ENCODE measurements around the gene ANK2. TPM values are rescaled to one million over a fixed set of nuclear protein-coding genes. Genes with fewer than 3 reads are reported as not detected.

ANK2 gene
- total RNA-seq, 1 donor from 2014 or later, result 77.8 TPM

- Histone ChIP-seq H3K4me1 (ENCODE audit: insufficient read depth, low read length) (no peaks in the 10 kb centered on the region), H3K4me2 (ENCODE audit: low read length) (no peak overlapping the region), H3K9me3 (ENCODE audit: insufficient read depth, low read depth, low read length) (no peaks in the 10 kb centered on the region), H3K27me3 (ENCODE audit: insufficient read depth, low read length) (no peaks in the 10 kb centered on the region), H4K20me1 (ENCODE audit: insufficient read depth, low read length) (no peaks in the 10 kb centered on the region), H2AFZ (ENCODE audit: low read depth, low read length) (no peak overlapping the region), H3K9ac (ENCODE audit: low read length) (no peak overlapping the region), H3K4me3 (ENCODE audit: insufficient read depth, low read depth, low read length) (no peak overlapping the region), H3K27ac (ENCODE audit: low read depth, low read length) (no peak overlapping the region), H3K79me2 (ENCODE audit: insufficient read depth, low read length) (no peaks in the 10 kb centered on the region), H3K36me3 (ENCODE audit: insufficient read depth, low read length) (no peaks in the 10 kb centered on the region)
- TF ChIP-seq CTCF (IDR thresholded peaks at IDR 0.05; ENCODE audit: insufficient read depth, low read depth, low read length) (no peak), EZH2 (IDR thresholded peaks at IDR 0.05; ENCODE audit: insufficient read depth, low read length) (no peak)
- Mint-ChIP-seq H3K4me3 (ENCODE audit: unreplicated experiment) (no peak overlapping the region), H3K4me1 (ENCODE audit: low read depth, unreplicated experiment) (no peaks in the 10 kb centered on the region), H3K36me3 (ENCODE audit: low read depth, unreplicated experiment) (no peaks in the 10 kb centered on the region), H3K27me3 (ENCODE audit: low read depth, unreplicated experiment) (no peaks in the 10 kb centered on the region), H3K27ac (ENCODE audit: unreplicated experiment) (no peak overlapping the region), H3K9me3 (ENCODE audit: unreplicated experiment) (no peaks in the 10 kb centered on the region)
- FAIRE-seq, result no peak
- DNase-seq (ENCODE audit: low read depth), result no peak
Observed at GRCh38 chr4:113088050-113088449, 38.6 kb downstream of the ANK2 start.

DNA sequence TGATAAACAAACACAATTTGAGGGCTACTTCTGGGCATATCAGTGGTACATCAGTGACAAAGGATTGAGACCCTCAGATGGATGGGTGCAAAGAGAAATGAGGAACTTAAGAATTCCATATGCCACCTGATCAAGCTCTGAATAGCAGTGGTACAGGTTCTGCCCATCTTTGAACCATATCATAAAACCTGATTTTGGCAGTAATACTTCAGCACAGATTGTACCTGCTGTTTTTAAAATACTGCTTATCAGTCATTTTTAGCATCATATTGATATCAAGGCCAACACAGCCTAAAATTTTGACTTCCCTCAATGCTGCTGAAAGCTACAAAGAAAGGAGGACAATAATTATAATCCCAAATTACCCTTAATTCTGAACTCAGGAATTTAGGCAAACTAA lies 41.5 kb downstream of the ANK2 start:
- no peak overlapping the region for H3K9ac ChIP-seq (ENCODE audit: low read length)
- no peaks in the 10 kb centered on the region for H3K9me3 ChIP-seq (ENCODE audit: insufficient read depth, low read depth, low read length)
- Mint-ChIP-seq H3K27me3 (ENCODE audit: low read depth, unreplicated experiment) (no peaks in the 10 kb centered on the region), H3K9me3 (ENCODE audit: unreplicated experiment) (no peaks in the 10 kb centered on the region), H3K4me1 (ENCODE audit: low read depth, unreplicated experiment) (no peaks in the 10 kb centered on the region), H3K4me3 (ENCODE audit: unreplicated experiment) (no peak overlapping the region), H3K36me3 (ENCODE audit: low read depth, unreplicated experiment) (no peaks in the 10 kb centered on the region), H3K27ac (ENCODE audit: unreplicated experiment) (no peak overlapping the region)
- no peak overlapping the region for H3K4me2 ChIP-seq (ENCODE audit: low read length)
- no peak for TF ChIP-seq EZH2 (IDR thresholded peaks at IDR 0.05; ENCODE audit: insufficient read depth, low read length)
- no peak for TF ChIP-seq CTCF (IDR thresholded peaks at IDR 0.05; ENCODE audit: insufficient read depth, low read depth, low read length)
- no peaks in the 10 kb centered on the region for H3K79me2 ChIP-seq (ENCODE audit: insufficient read depth, low read length)
- H2AFZ ChIP-seq (ENCODE audit: low read depth, low read length), result no peak overlapping the region
- DNase-seq (ENCODE audit: low read depth) (no peak), FAIRE-seq (no peak)
- H3K27me3 ChIP-seq (ENCODE audit: insufficient read depth, low read length), result peaks cover 1% of the 10 kb centered on the region
- H3K4me3 ChIP-seq (ENCODE audit: insufficient read depth, low read depth, low read length), result no peak overlapping the region
- H4K20me1 ChIP-seq (ENCODE audit: insufficient read depth, low read length), result no peaks in the 10 kb centered on the region
- H3K36me3 ChIP-seq (ENCODE audit: insufficient read depth, low read length), result no peaks in the 10 kb centered on the region
- no peak overlapping the region for H3K27ac ChIP-seq (ENCODE audit: low read depth, low read length)
- H3K4me1 ChIP-seq (ENCODE audit: insufficient read depth, low read length), result no peaks in the 10 kb centered on the region

DNA sequence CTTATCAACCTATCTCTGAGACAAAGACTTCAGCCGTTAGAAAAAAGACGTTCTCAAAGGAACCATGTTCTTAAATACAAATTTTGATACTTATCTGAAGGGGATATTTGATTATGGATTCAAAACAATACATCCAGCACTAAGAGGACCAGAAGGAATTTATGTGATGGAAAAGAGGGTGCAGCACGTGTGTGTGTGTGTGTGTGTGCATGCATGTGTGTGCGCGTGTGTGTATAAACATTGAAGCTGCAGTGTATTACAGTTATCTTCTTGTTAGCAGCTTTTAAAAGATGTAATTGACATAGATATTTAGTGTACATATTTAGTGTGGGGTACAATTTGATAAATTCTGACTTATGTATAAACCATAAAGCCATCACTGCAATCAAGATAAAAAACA lies 44.9 kb downstream of the ANK2 start:
- H3K4me3 Mint-ChIP-seq (ENCODE audit: unreplicated experiment), result no peak overlapping the region
- no peaks in the 10 kb centered on the region for H3K9me3 Mint-ChIP-seq (ENCODE audit: unreplicated experiment)
- H3K36me3 ChIP-seq (ENCODE audit: insufficient read depth, low read length), result no peaks in the 10 kb centered on the region
- H3K4me1 Mint-ChIP-seq (ENCODE audit: low read depth, unreplicated experiment), result no peaks in the 10 kb centered on the region
- no peaks in the 10 kb centered on the region for H3K27me3 Mint-ChIP-seq (ENCODE audit: low read depth, unreplicated experiment)
- no peaks in the 10 kb centered on the region for H3K4me1 ChIP-seq (ENCODE audit: insufficient read depth, low read length)
- no peak overlapping the region for H3K4me2 ChIP-seq (ENCODE audit: low read length)
- no peak overlapping the region for H3K9ac ChIP-seq (ENCODE audit: low read length)
- H3K27ac Mint-ChIP-seq (ENCODE audit: unreplicated experiment), result no peak overlapping the region
- no peaks in the 10 kb centered on the region for H3K79me2 ChIP-seq (ENCODE audit: insufficient read depth, low read length)
- no peak overlapping the region for H2AFZ ChIP-seq (ENCODE audit: low read depth, low read length)
- no peak for FAIRE-seq
- peaks cover 2% of the 10 kb centered on the region for H3K27me3 ChIP-seq (ENCODE audit: insufficient read depth, low read length)
- TF ChIP-seq EZH2 (IDR thresholded peaks at IDR 0.05; ENCODE audit: insufficient read depth, low read length) (no peak), CTCF (IDR thresholded peaks at IDR 0.05; ENCODE audit: insufficient read depth, low read depth, low read length) (no peak)
- H3K36me3 Mint-ChIP-seq (ENCODE audit: low read depth, unreplicated experiment), result no peaks in the 10 kb centered on the region
- H3K9me3 ChIP-seq (ENCODE audit: insufficient read depth, low read depth, low read length), result no peaks in the 10 kb centered on the region
- H3K27ac ChIP-seq (ENCODE audit: low read depth, low read length), result no peak overlapping the region
- no peak for DNase-seq (ENCODE audit: low read depth)
- H3K4me3 ChIP-seq (ENCODE audit: insufficient read depth, low read depth, low read length), result no peak overlapping the region
- no peaks in the 10 kb centered on the region for H4K20me1 ChIP-seq (ENCODE audit: insufficient read depth, low read length)

Data from astrocyte (in vitro differentiated cells and primary cell).